Measurements from ENCODE around the gene ZBTB34. TPM values are rescaled to one million over a fixed set of nuclear protein-coding genes. Genes with fewer than 3 reads are reported as not detected.

Gene ZBTB34
- total and polyA plus RNA-seq, 9 of the 15 experiments (the other 6 are each of a cell fraction or from before 2014, with no cell fraction given) = 2.7 to 15.6 (median 9.8) TPM

- TF ChIP-seq CUX1 (CRISPR knock-in tag; IDR thresholded peaks at IDR 0.05) (no peak), ETV6 (IDR thresholded peaks at IDR 0.05; ENCODE audit: borderline replicate concordance in 1 of 2, low read depth in 2 of 2, low read length in 1 of 2) (no peak), ETV6 (CRISPR knock-in tag; IDR thresholded peaks at IDR 0.05; ENCODE audit: borderline replicate concordance) (no peak), DEAF1 (CRISPR knock-in tag; IDR thresholded peaks at IDR 0.05) (no peak), MBD2 (IDR thresholded peaks at IDR 0.05; ENCODE audit: borderline replicate concordance, low read depth) (no peak)
Observed at GRCh38 chr9:126842220-126842842, 18.1 kb upstream of the ZBTB34 start (continued).

All from K562 (cell line).